Body of pancreas (tissue), 4 donors: ENCODE measurements around the gene R3HDM2. TPM values are rescaled to one million over a fixed set of nuclear protein-coding genes. Genes with fewer than 3 reads are reported as not detected.

Experiments used
- ATAC-seq: fragments of 150-250 bp; one replicate; pipeline ENCODE4 v1.9.1; 2016
- DNase-seq, 4 donors: peaks; one replicate each; pipeline ENCODE4 v3.0.0-alpha.2; 2019
- H3K27ac ChIP-seq, 4 donors: fragments of 200-600 bp; sonication (generic); 1 replicate in 3 of 4; 2 replicates in 1 of 4; pipeline versions ENCODE4 v1.5.1 to v1.6.1; 2016 to 2019; ENCODE audit warnings: mild to moderate bottlenecking in 1 of 4, mixed read lengths in 1 of 4, moderate library complexity in 1 of 4
- H3K27me3 ChIP-seq, 2 donors: fragments of 200-600 bp; sonication (generic); one replicate each; pipeline ENCODE4 v1.6.0; 2016; ENCODE audit warnings: mild to moderate bottlenecking in 1 of 2
- H3K36me3 ChIP-seq, 2 donors: fragments of 200-600 bp; sonication (generic); replicated peaks in 1 of 2; 2 replicates each; pipeline ENCODE4 v1.5.1; 2016; ENCODE audit warnings: low read depth in 2 of 2; ENCODE audit not compliant: insufficient read depth in 1 of 2
- H3K4me1 ChIP-seq: fragments of 200-600 bp; sonication (generic); one replicate; pipeline ENCODE4 v1.6.0; 2016
- H3K4me3 ChIP-seq, 2 donors: fragments of 200-600 bp; sonication (generic); 1 replicate in 1 of 2; 2 replicates in 1 of 2; pipeline ENCODE4 v1.5.1; 2016 to 2019
- H3K9me3 ChIP-seq, 3 donors: fragments of 200-600 bp; sonication (generic); 1 replicate in 2 of 3; 2 replicates in 1 of 3; pipeline ENCODE4 v1.5.1; 2016
- POLR2A ChIP-seq, 3 donors: fragments of 450-650 bp; IDR thresholded peaks; one replicate each; pipeline ENCODE4 v1.6.1; 2016; ENCODE audit warnings: antibody characterized with exemption in 3 of 3, mild to moderate bottlenecking in 2 of 3
- WGBS, 2 donors: methylation state at CpG; one replicate each; pipeline ENCODE4 v1.1.5; 2017; 5-methylcytosine and 5-hydroxymethylcytosine counted together
- intact Hi-C: fragments of 100-400 bp; cut with DNase I; formaldehyde crosslinking; loops from one replicate; pipeline ENCODE4 v1.15.1; 2023
- total RNA-seq, 2 donors: library from RNA; depleted of rRNA; stranded (reverse); fragments of >200 nt; gene quantifications; one replicate each; pipeline ENCODE4 v1.1.0, GENCODE V29; 2016
- TF ChIP-seq, protein P1 (sequence below), 7 experiments: fragments of 450-650 bp in 4 of 7; fragments of 200-600 bp in 3 of 7; sonication (generic) in 3 of 7; IDR thresholded peaks; one replicate each; pipeline ENCODE4 v1.5.1; 2016 to 2019; ENCODE audit warnings: antibody characterized with exemption in 7 of 7

The R3HDM2 gene
- total RNA-seq, 2 donors from 2014 or later = 16.1 to 41.9 TPM

DNA sequence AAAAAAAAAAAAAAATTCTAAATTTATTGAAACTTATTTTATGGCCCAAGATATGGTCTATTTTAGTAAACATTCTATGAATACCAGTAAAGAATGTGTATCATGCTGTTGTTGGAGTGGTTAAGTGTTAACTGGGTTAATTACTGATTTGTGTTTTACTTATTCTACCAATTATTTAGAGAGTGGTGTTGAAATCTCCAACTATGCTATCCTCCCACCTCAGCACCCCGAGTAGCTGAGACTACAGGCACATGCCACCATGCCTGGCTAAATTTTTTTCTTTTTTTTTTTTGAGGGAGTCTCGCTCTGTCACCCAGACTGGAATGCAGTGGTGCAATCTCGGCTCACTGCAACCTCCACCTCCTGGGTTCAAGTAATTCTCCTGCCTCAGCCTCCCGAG, 72.2 kb downstream of the R3HDM2 start:
- Histone ChIP-seq H3K4me1 (no peaks in the 10 kb centered on the region), H3K4me3 (no peak overlapping the region), H3K27ac (no peak overlapping the region), H3K36me3 (no peaks in the 10 kb centered on the region), H3K9me3 (no peaks in the 10 kb centered on the region), H3K27me3 (no peaks in the 10 kb centered on the region)
- TF ChIP-seq, protein P1, sequence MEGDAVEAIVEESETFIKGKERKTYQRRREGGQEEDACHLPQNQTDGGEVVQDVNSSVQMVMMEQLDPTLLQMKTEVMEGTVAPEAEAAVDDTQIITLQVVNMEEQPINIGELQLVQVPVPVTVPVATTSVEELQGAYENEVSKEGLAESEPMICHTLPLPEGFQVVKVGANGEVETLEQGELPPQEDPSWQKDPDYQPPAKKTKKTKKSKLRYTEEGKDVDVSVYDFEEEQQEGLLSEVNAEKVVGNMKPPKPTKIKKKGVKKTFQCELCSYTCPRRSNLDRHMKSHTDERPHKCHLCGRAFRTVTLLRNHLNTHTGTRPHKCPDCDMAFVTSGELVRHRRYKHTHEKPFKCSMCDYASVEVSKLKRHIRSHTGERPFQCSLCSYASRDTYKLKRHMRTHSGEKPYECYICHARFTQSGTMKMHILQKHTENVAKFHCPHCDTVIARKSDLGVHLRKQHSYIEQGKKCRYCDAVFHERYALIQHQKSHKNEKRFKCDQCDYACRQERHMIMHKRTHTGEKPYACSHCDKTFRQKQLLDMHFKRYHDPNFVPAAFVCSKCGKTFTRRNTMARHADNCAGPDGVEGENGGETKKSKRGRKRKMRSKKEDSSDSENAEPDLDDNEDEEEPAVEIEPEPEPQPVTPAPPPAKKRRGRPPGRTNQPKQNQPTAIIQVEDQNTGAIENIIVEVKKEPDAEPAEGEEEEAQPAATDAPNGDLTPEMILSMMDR (IDR thresholded peaks at IDR 0.05) = no peak
- TF ChIP-seq POLR2A (IDR thresholded peaks at IDR 0.05) = no peak
- WGBS, 2 donors = 93 to 95% methylated on average over 4 of the region's 4 CpGs
- no peak for ATAC-seq
- intact Hi-C loops = no loop called here
- no peak for DNase-seq

DNA sequence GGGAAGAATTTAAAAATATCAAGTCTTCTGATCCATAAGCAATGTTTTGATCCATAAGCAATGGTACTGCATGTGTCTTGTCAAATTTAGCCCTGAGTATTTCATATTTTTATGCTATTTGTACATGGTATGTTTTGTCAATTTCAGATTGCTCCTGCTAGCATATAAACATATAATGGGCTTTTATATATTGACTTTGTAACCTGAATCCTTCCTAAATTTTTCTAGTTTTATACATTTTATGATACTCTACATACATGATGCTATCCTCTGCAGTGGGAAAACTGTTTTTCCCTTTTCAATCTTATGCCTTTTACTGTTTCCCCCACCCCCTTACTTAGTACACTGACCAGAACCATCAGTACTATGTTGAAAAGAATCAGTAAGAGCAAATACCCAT, 75.1 kb downstream of the R3HDM2 start:
- no peak overlapping the region for H3K27ac ChIP-seq
- DNase-seq (no peak), ATAC-seq (no peak)
- no peak overlapping the region for H3K4me3 ChIP-seq
- no peaks in the 10 kb centered on the region for H3K4me1 ChIP-seq
- intact Hi-C loops = no loop called here
- H3K9me3 ChIP-seq = no peaks in the 10 kb centered on the region
- TF ChIP-seq POLR2A (IDR thresholded peaks at IDR 0.05) = no peak
- TF ChIP-seq, protein P1 (IDR thresholded peaks at IDR 0.05) = no peak
- no peaks in the 10 kb centered on the region for H3K27me3 ChIP-seq
- H3K36me3 ChIP-seq = no peaks in the 10 kb centered on the region

DNA sequence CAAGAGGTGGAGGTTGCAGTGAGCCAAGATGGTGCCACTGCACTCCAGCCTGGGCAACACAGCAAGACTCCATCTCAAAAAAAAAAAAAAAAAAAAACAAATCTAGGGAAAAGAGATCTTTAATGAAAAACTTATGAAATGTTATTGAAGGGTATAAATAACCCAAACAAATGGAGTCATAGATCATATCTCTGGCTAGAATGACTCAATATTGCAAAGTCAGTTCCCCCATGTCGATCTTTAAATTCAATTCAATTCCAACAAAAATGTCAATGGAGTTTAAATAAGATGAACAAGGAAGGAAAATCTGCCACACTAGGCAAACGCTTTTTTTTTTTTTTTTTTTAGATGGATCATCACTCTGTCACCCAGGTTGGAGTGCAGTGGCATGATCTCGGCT, 78.7 kb downstream of the R3HDM2 start:
- intact Hi-C loops = no loop called here
- no peaks in the 10 kb centered on the region for H3K9me3 ChIP-seq
- ATAC-seq (no peak), DNase-seq (no peak)
- no peak overlapping the region for H3K27ac ChIP-seq
- no peaks in the 10 kb centered on the region for H3K27me3 ChIP-seq
- no peak overlapping the region for H3K4me3 ChIP-seq
- no peaks in the 10 kb centered on the region for H3K36me3 ChIP-seq
- no peaks in the 10 kb centered on the region for H3K4me1 ChIP-seq
- 83 to 86% methylated on average over 3 of the region's 3 CpGs for WGBS, 2 donors
- no peak for TF ChIP-seq POLR2A (IDR thresholded peaks at IDR 0.05)

DNA sequence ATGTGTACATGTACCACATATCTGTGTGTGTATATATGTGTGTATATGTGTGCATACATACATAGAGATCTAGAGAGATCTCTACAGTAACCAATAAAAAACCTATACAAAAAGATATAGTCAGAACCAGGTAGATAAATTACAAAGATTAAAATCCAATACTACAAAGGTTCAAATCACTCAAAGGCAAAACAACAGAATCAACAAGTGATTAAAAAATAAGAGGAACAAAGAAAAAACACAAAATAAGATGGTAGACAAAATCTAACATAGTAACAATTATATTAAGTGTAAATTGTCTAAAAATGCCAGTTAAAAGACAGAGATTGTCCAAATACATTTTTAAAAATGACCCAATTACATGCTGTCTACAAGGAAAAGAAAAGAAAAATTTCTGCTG, 83.6 kb downstream of the R3HDM2 start:
- Histone ChIP-seq H3K4me3 (no peak overlapping the region), H3K9me3 (no peaks in the 10 kb centered on the region), H3K36me3 (no peaks in the 10 kb centered on the region), H3K4me1 (no peaks in the 10 kb centered on the region), H3K27ac (no peak overlapping the region), H3K27me3 (no peaks in the 10 kb centered on the region)
- no peak for ATAC-seq
- intact Hi-C loops = no loop called here
- TF ChIP-seq POLR2A (IDR thresholded peaks at IDR 0.05) = no peak
- TF ChIP-seq, protein P1 (IDR thresholded peaks at IDR 0.05) = no peak
- no peak for DNase-seq

DNA sequence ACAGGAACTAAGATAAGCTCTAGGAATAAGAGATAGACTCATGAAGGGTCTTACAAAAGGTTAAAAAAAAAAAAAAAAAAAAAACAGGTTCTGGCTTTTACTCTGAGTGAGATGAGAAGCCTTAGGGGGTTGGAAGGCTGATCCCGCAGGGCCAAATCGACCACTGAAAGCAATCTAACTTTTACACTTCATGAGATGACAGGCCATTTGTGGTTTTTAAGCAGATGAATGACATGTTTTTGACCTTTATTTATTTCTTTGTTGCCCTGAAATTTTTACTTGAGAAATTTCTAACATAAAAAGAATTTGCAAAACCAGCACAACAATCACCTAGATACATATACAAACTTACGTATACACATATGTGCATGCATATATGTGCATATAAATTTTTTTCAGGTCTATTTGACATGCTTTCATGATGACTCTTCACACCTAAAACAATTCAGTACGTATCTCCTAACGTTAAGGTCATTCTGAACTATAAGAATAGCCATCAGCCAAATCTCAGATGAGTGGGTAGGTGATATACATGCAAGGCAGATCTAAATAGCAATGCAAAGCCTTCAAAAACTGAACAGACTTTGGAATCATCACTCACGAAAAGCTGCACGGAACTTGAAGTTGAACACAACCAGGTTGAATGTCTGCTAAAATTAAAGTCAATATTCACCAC, 87.0 kb downstream of the R3HDM2 start:
- WGBS, 2 donors = 89 to 90% methylated on average over 7 of the region's 7 CpGs
- Histone ChIP-seq H3K27me3 (no peaks in the 10 kb centered on the region), H3K4me1 (peaks cover 5% of the 10 kb centered on the region), H3K36me3 (no peaks in the 10 kb centered on the region), H3K9me3 (no peaks in the 10 kb centered on the region), H3K27ac (no peak overlapping the region), H3K4me3 (no peak overlapping the region)
- intact Hi-C loops = no loop called here
- TF ChIP-seq POLR2A (IDR thresholded peaks at IDR 0.05) = no peak
- TF ChIP-seq, protein P1 (IDR thresholded peaks at IDR 0.05) = no peak
- ATAC-seq (no peak), DNase-seq (no peak)
